ENCODE measurements around the gene ZNF575. TPM values are rescaled to one million over a fixed set of nuclear protein-coding genes. Genes with fewer than 3 reads are reported as not detected.

ZNF575 gene
- total RNA-seq, 1 experiment from 2014 or later, result not detected

DNA sequence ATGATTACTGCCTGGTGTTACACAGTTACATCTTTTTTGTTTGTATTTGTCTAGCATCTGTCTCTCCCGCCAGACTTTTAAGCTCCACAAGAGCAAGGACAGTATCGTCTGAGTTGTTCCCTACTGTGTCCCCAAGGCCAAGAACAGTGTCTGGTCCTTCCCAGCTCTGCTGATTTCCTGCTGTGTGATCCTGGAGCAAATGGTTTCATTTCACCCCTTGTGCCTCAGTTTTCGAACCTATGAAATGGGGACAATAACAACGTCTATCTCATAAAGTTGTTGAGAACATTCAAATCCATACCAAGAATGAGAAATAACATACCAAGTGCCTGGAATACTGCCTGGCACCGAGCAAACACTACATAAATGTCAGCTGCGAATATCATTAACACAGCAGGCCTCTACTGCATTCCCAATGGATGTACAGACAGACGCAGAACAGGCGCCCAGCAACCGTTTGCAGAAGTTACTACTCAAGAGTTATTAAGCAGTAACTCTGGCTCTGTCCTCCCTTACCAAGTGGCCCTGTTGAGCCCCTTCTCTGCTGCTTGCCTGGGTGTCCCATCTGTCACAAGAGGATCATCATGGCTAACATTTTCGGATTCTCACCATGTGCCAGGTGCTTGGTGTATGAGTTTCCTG, 30.9 kb downstream of the ZNF575 start:
- TF ChIP-seq, protein P1, sequence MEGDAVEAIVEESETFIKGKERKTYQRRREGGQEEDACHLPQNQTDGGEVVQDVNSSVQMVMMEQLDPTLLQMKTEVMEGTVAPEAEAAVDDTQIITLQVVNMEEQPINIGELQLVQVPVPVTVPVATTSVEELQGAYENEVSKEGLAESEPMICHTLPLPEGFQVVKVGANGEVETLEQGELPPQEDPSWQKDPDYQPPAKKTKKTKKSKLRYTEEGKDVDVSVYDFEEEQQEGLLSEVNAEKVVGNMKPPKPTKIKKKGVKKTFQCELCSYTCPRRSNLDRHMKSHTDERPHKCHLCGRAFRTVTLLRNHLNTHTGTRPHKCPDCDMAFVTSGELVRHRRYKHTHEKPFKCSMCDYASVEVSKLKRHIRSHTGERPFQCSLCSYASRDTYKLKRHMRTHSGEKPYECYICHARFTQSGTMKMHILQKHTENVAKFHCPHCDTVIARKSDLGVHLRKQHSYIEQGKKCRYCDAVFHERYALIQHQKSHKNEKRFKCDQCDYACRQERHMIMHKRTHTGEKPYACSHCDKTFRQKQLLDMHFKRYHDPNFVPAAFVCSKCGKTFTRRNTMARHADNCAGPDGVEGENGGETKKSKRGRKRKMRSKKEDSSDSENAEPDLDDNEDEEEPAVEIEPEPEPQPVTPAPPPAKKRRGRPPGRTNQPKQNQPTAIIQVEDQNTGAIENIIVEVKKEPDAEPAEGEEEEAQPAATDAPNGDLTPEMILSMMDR (conservative IDR thresholded peaks at IDR 0.05), result no peak
- no peak overlapping the region for H3K4ac ChIP-seq (ENCODE audit: low read depth, low read length)
- H2AK5ac ChIP-seq (ENCODE audit: insufficient read length, low read length), result no peak overlapping the region
- H4K5ac ChIP-seq (ENCODE audit: insufficient read length, low read depth, low read length), result no peak overlapping the region
- no peaks in the 10 kb centered on the region for H4K20me1 ChIP-seq (ENCODE audit: control insufficient read depth, insufficient read depth, insufficient read length)
- no peaks in the 10 kb centered on the region for H3K79me1 ChIP-seq (ENCODE audit: insufficient read depth, low read depth, low read length, poor library complexity, severe bottlenecking)
- H3K79me2 ChIP-seq (ENCODE audit: insufficient read depth, low read length), result no peaks in the 10 kb centered on the region
- no peaks in the 10 kb centered on the region for H3K4me1 ChIP-seq (ENCODE audit: insufficient read depth, low read length)
- H3T11ph ChIP-seq (ENCODE audit: low read length), result no peak overlapping the region
- no peak overlapping the region for H3K18ac ChIP-seq (ENCODE audit: insufficient read length, low read depth, low read length)
- H3K14ac ChIP-seq (ENCODE audit: insufficient read depth, low read length), result no peak overlapping the region
- no peak overlapping the region for H3K27ac ChIP-seq (ENCODE audit: insufficient read length, low read depth, low read length)
- no peak overlapping the region for H2BK20ac ChIP-seq (ENCODE audit: low read depth, low read length, poor library complexity, severe bottlenecking)
- no peaks in the 10 kb centered on the region for H3K9me3 ChIP-seq (ENCODE audit: control insufficient read depth, low read depth, low read length)
- H3K27me3 ChIP-seq (ENCODE audit: insufficient read depth, low read length), result no peaks in the 10 kb centered on the region
- Mint-ChIP-seq H3K4me1 (no peaks in the 10 kb centered on the region), H3K36me3 (ENCODE audit: insufficient read depth in 1 of 3, low read depth in 3 of 3) (peaks cover 6 to 26% (median 19%) of the 10 kb centered on the region in 3 experiments; a peak in 6 of 7 replicates), H3K4me3 (no peak overlapping the region), H3K27ac (no peak overlapping the region; a peak in 1 of 7 replicates), H3K27me3 (ENCODE audit: low read depth) (no peaks in the 10 kb centered on the region; the same call in 1 of the 2 replicates), H3K9me3 (no peaks in the 10 kb centered on the region)
- WGBS (ENCODE audit: extremely low coverage, insufficient read length, low lambda C conversion rate), result no CpG with 5 or more reads among the region's 10 CpGs
- no peak overlapping the region for H4K8ac ChIP-seq (replicated peaks; ENCODE audit: insufficient read length, low read depth, low read length)
- H3K4me2 ChIP-seq (ENCODE audit: insufficient read depth, insufficient read length, low read length), result no peak overlapping the region
- H4K91ac ChIP-seq (ENCODE audit: insufficient read length, low read depth, low read length), result no peak overlapping the region
- no peak overlapping the region for H3K23ac ChIP-seq (ENCODE audit: insufficient read length, low read depth, low read length)
- no peak for DNase-seq
- no peak overlapping the region for H2AFZ ChIP-seq (ENCODE audit: low read length)
- no peak overlapping the region for H3K56ac ChIP-seq (ENCODE audit: insufficient read length, low read depth, low read length)
- H3K23me2 ChIP-seq (ENCODE audit: insufficient read length, low read depth, low read length, poor library complexity, severe bottlenecking), result no peaks in the 10 kb centered on the region
- H2BK15ac ChIP-seq (ENCODE audit: low read depth, low read length), result no peak overlapping the region
- no peak overlapping the region for H2BK5ac ChIP-seq (ENCODE audit: insufficient read length, low read length)
- H2BK120ac ChIP-seq (ENCODE audit: low read depth, low read length, poor library complexity, severe bottlenecking), result no peak overlapping the region
- H3K9ac ChIP-seq (ENCODE audit: extremely low read depth, insufficient read length, low read length), result no peak overlapping the region
- H2BK12ac ChIP-seq (ENCODE audit: insufficient read length, low read depth, low read length), result no peak overlapping the region
